NB4 (cell line): Measurements from ENCODE around the gene KIF6.
A peak's percentile ranks its signal among the peaks of the same experiment; 100 is the strongest.

Experiments used
- DNase-seq: peaks from one replicate; pipeline ENCODE4 v3.0.0; 2010; ENCODE audit warnings: low read depth
- H3K4me3 ChIP-seq: one replicate; pipeline ENCODE4 v1.5.1; 2011; ENCODE audit warnings: mild to moderate bottlenecking, low read depth, low read length, moderate library complexity
- MYC ChIP-seq: IDR thresholded peaks from 2 replicates; pipeline ENCODE4 v1.6.1; 2011; ENCODE audit warnings: low read depth, low read length
- POLR2A ChIP-seq: IDR thresholded peaks from 2 replicates; pipeline ENCODE4 v1.6.1; 2011; ENCODE audit warnings: mild to moderate bottlenecking; ENCODE audit not compliant: insufficient read length; ENCODE audit errors: extremely low read depth
- TF ChIP-seq, protein P1 (sequence below): IDR thresholded peaks from 2 replicates; pipeline ENCODE4 v1.6.1; 2011; ENCODE audit warnings: low read depth, low read length
- TF ChIP-seq, protein P2 (sequence below): IDR thresholded peaks from one replicate; pipeline ENCODE4 v1.5.1; 2012; ENCODE audit warnings: low read depth, low read length

Gene KIF6

DNA sequence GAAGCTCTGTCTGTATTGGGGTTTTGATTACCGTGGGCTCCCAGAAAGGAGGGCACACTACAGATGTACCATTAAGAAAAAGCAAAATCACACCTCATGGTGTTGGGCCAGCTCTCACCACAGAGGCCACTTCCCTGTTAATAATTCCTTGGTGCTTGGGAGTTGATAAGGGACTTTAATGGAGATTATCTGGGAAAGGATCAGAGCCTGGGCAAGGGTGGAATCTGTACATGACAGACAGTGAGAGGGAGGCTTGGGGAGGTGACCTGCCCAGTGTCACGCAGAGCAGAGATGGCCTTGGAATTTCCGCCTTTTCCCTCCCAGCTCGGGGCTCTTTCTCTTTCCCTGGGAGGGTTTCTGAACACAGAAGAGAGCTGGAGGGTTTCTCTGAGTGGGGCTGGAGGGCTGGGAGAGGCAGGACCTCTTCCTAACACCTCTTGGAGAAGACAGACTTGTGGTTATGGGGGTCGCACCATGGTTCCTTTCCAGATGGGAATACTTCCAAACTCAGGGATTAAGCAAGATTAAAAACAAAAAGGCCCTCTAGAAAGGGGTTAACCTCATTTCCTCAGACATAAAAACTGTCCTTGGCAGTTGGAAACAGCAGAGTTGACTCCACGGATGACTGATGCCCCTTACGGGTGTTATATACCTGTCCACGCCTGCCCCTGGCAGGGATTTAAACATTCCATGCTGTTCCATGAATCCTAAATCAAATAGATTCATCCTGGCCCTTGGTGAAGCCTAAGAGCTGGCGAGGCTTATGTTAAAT, 385.9 kb downstream of the KIF6 start:
- TF ChIP-seq POLR2A: no peak
- TF ChIP-seq, protein P1, sequence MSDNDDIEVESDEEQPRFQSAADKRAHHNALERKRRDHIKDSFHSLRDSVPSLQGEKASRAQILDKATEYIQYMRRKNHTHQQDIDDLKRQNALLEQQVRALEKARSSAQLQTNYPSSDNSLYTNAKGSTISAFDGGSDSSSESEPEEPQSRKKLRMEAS: no peak
- TF ChIP-seq, protein P2, sequence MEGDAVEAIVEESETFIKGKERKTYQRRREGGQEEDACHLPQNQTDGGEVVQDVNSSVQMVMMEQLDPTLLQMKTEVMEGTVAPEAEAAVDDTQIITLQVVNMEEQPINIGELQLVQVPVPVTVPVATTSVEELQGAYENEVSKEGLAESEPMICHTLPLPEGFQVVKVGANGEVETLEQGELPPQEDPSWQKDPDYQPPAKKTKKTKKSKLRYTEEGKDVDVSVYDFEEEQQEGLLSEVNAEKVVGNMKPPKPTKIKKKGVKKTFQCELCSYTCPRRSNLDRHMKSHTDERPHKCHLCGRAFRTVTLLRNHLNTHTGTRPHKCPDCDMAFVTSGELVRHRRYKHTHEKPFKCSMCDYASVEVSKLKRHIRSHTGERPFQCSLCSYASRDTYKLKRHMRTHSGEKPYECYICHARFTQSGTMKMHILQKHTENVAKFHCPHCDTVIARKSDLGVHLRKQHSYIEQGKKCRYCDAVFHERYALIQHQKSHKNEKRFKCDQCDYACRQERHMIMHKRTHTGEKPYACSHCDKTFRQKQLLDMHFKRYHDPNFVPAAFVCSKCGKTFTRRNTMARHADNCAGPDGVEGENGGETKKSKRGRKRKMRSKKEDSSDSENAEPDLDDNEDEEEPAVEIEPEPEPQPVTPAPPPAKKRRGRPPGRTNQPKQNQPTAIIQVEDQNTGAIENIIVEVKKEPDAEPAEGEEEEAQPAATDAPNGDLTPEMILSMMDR: no peak
- no peak for TF ChIP-seq MYC
- DNase-seq: no peak
- no peak overlapping the region for H3K4me3 ChIP-seq

DNA sequence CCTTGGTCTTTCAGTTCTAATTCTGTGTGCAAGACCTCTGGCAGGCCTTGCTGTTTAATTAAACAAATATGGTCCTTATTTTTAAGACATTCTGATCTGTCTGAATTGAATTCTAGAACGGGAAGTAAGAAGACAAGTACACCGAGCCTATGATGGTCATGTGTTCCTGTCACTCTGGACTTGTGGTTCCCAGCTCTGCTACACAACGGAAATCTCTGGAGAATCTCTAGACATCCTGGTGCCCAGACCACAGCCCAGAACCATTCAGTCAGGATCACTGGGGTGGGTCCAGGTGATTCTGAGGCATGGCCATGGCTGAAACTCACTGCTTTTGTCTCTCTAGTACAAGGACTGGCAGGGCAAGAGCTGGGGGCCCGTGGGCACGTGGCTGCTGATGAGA, 386.8 kb downstream of the KIF6 start:
- no peak overlapping the region for H3K4me3 ChIP-seq
- no peak for DNase-seq
- TF ChIP-seq, protein P2: no peak
- TF ChIP-seq, protein P1: no peak
- no peak for TF ChIP-seq MYC
- TF ChIP-seq POLR2A: no peak

DNA sequence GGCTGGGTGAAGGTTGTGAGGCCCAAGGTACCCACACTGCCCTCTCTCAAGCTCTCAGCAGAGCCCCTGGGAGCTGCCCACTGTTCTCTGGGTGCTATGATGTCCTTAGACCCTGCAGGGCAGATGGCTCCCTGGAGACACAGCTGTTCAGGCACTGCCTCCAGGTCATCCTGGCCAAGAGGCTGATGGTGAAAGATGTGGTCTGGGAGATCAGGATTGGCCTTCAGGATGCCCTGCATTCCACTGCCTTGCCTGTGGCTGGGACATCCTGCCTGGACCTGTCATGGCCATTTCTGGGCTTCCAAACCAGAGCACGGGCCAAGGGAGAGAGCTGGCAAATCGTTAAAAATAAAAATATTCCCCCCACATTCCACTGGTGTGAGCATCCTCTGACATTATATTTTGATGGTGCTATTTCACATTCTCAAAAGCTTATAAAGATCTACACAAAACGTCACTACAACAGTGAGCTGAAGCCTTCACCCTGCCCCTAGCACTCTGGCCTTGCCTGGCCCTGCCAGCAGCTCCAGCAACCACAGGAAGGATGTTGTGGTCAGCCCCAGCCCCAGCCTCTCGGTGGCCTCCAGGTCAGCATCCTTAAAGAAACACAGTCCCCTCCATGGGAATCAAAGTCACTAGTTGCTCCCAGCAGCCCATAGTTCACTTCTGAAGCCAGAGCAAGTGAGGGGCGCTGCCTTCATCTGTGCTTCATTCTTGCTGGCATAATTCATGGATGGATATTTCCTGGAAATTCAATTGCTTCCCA, 389.2 kb downstream of the KIF6 start:
- no peak overlapping the region for H3K4me3 ChIP-seq
- DNase-seq: peak; percentile 59
- TF ChIP-seq POLR2A (no peak), MYC (no peak)
- TF ChIP-seq, protein P1: no peak
- TF ChIP-seq, protein P2: no peak

DNA sequence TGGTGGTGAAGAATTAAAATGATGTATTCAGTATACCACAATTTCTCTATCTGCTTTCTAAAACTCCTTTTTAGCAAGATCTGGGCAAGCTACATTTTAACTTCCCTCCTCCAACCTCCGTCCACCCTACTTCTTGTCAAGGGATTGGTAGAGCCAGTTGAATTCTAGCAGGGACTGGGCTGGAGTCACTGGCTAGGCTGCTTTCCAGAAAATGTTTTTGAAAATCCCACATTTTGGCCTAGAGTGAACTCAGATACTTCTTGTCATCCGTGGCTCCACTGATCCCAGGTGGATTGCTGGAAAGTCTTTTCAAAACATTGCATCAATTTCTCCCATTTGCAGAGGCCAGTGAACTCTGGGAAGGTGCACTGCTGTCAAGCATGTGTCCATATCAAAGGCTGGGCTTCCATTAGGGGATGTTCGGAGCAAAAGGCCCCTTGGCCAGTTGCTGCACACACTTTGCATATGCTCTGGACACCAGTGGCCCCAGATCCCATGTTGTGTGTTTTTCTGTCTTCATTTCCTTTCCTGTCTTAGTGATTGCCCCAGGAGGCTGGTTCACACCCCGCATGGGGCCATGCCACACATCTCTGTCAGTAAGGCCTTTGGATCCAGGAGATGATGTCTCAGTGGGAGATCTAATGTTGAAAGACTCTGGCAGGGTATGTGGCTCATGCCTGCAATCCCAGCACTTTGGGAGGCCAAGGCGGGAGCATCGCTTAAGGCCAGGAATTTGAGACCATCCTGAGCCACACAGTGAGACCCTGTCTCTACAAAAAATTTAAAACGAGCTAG, 391.4 kb downstream of the KIF6 start:
- DNase-seq: no peak
- H3K4me3 ChIP-seq: no peak overlapping the region
- TF ChIP-seq MYC (no peak), POLR2A (no peak)
- TF ChIP-seq, protein P2: no peak
- TF ChIP-seq, protein P1: no peak

DNA sequence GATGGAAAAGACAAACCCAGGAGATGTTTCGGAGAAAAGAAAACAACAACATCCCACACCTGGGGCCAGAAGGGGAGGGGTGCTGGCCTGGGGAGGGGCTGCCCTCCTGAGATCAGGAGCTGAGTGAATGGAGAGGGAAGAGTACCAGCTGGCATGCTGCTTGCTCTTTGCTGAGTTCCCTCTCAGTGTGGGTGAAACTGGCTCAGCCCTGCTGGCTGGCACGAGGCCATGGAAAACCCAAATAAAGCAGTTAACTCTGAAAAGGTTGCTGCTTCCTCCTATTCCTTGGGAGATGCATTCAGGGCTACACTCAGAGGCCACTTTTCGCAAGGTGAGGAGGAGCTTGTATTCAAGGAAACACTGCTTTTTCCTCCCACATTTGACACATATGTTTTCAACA, 394.7 kb downstream of the KIF6 start:
- no peak for DNase-seq
- H3K4me3 ChIP-seq: no peak overlapping the region
- TF ChIP-seq, protein P1: no peak
- no peak for TF ChIP-seq POLR2A
- TF ChIP-seq, protein P2: no peak
- TF ChIP-seq MYC: no peak
